C4-2B (cell line): ENCODE results near the gene SCN2A.

Source experiments
- CTCF ChIP-seq: fragments of 450-650 bp; conservative IDR thresholded peaks from 2 replicates; pipeline ENCODE4 v1.5.1; 2017; ENCODE audit warnings: mild to moderate bottlenecking
- ZFX ChIP-seq: fragments of 450-650 bp; IDR thresholded peaks from 2 replicates; pipeline ENCODE4 v1.6.1; 2017

DNA sequence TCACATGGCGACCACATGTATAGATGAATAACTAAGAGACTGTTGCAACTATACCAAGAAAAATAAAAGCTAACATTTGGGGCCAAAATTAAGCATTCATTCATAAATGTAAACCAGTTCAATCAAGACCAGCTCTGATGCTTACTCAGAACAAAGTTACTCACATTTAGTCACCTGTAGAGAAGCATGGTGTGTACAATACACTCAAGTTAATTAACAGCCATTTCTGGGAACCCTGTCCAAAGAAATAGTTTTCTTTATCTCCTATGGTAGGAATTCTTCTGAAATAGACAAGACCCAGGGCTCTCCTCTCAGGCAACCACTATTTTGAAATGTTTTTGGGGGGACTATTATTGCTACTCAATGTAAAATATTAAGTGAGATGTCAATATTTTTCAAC, 37.0 kb upstream of the SCN2A start:
- TF ChIP-seq CTCF (no peak), ZFX (no peak)
